Measurements from ENCODE around the gene TTC28. TPM values are rescaled to one million over a fixed set of nuclear protein-coding genes. Genes with fewer than 3 reads are reported as not detected.

Gene TTC28
- total RNA-seq, 1 donor from 2014 or later = 46.2 TPM

GRCh38 chr22:27962268-27963044 is 717.2 kb downstream of the TTC28 start:
- Mint-ChIP-seq H3K36me3 (peaks cover 19% of the 10 kb centered on the region), H3K4me1 (peaks cover 29% of the 10 kb centered on the region), H3K27ac (peak overlapping the region; percentile 57), H3K27me3 (ENCODE audit: insufficient read depth, low read depth) (peaks cover 1% of the 10 kb centered on the region), H3K9me3 (peaks cover 12% of the 10 kb centered on the region), H3K4me3 (no peak overlapping the region)
- Histone ChIP-seq H3K9ac (no peak overlapping the region), H3K4me2 (peak overlapping the region; percentile 21), H3F3A (ENCODE audit: low read depth) (no peaks in the 10 kb centered on the region), H3K79me2 (ENCODE audit: low read depth) (no peaks in the 10 kb centered on the region), H4K20me1 (ENCODE audit: low read depth) (no peaks in the 10 kb centered on the region), H3K27me3 (no peaks in the 10 kb centered on the region), H3K27ac (no peak overlapping the region), H3K36me3 (no peaks in the 10 kb centered on the region), H3K4me3 (no peak overlapping the region), H3K4me1 (peaks cover 8% of the 10 kb centered on the region), H3K9me3 (ENCODE audit: low read depth) (peaks cover 3% of the 10 kb centered on the region), H2AFZ (replicated peaks) (no peak overlapping the region)
- TF ChIP-seq, protein P1, sequence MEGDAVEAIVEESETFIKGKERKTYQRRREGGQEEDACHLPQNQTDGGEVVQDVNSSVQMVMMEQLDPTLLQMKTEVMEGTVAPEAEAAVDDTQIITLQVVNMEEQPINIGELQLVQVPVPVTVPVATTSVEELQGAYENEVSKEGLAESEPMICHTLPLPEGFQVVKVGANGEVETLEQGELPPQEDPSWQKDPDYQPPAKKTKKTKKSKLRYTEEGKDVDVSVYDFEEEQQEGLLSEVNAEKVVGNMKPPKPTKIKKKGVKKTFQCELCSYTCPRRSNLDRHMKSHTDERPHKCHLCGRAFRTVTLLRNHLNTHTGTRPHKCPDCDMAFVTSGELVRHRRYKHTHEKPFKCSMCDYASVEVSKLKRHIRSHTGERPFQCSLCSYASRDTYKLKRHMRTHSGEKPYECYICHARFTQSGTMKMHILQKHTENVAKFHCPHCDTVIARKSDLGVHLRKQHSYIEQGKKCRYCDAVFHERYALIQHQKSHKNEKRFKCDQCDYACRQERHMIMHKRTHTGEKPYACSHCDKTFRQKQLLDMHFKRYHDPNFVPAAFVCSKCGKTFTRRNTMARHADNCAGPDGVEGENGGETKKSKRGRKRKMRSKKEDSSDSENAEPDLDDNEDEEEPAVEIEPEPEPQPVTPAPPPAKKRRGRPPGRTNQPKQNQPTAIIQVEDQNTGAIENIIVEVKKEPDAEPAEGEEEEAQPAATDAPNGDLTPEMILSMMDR (IDR thresholded peaks at IDR 0.05) = no peak
- TF ChIP-seq EZH2phosphoT487 (IDR thresholded peaks at IDR 0.05) = no peak
- no peak for TF ChIP-seq EZH2 (IDR thresholded peaks at IDR 0.05)
- DNase-seq (ENCODE audit: low spot score) = peak; percentile 50

DNA sequence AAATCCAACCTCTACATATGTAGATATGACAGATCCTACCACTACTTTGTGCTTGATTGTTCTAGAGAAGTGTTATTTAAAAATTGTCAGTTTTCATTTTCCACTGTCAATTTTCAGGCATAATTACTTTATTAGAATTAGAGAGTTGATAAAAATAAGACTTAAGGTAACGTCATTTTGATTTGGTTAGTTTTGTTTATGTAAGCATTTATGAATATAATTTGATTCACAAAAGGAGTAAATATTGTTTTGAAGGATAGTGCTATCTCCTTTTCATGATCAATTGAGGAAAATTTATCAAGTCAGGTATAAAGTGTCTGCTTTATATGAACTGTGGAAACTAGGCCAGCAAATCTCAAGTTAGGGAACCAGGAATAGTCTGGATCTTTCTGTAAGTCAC is 718.0 kb downstream of the TTC28 start:
- no peak for DNase-seq (ENCODE audit: low spot score)
- peaks cover 29% of the 10 kb centered on the region for H3K4me1 Mint-ChIP-seq
- no peaks in the 10 kb centered on the region for H3K27me3 Mint-ChIP-seq (ENCODE audit: insufficient read depth, low read depth)

GRCh38 chr22:27961182-27961581 is 718.5 kb downstream of the TTC28 start:
- peaks cover 29% of the 10 kb centered on the region for H3K4me1 Mint-ChIP-seq
- no peak overlapping the region for H3K9ac ChIP-seq
- H2AFZ ChIP-seq (replicated peaks) = no peak overlapping the region
- H3K4me3 ChIP-seq = no peak overlapping the region
- peaks cover 16% of the 10 kb centered on the region for H3K9me3 Mint-ChIP-seq
- no peak overlapping the region for H3K27ac Mint-ChIP-seq
- peaks cover 8% of the 10 kb centered on the region for H3K4me1 ChIP-seq
- TF ChIP-seq EZH2phosphoT487 (IDR thresholded peaks at IDR 0.05) = no peak
- TF ChIP-seq EZH2 (IDR thresholded peaks at IDR 0.05) = no peak
- TF ChIP-seq, protein P1 (IDR thresholded peaks at IDR 0.05) = no peak
- no peak overlapping the region for H3K4me3 Mint-ChIP-seq
- no peaks in the 10 kb centered on the region for H3K36me3 ChIP-seq
- H3K79me2 ChIP-seq (ENCODE audit: low read depth) = no peaks in the 10 kb centered on the region
- no peaks in the 10 kb centered on the region for H3F3A ChIP-seq (ENCODE audit: low read depth)
- DNase-seq (ENCODE audit: low spot score) = no peak
- H3K27ac ChIP-seq = no peak overlapping the region
- no peak overlapping the region for H3K4me2 ChIP-seq
- no peaks in the 10 kb centered on the region for H3K27me3 ChIP-seq
- H4K20me1 ChIP-seq (ENCODE audit: low read depth) = no peaks in the 10 kb centered on the region
- no peaks in the 10 kb centered on the region for H3K27me3 Mint-ChIP-seq (ENCODE audit: insufficient read depth, low read depth)
- H3K36me3 Mint-ChIP-seq = peaks cover 23% of the 10 kb centered on the region
- H3K9me3 ChIP-seq (ENCODE audit: low read depth) = peaks cover 7% of the 10 kb centered on the region

More for the DNA sequence above, 718.0 kb downstream of the TTC28 start:
- H3F3A ChIP-seq (ENCODE audit: low read depth) = no peaks in the 10 kb centered on the region
- H2AFZ ChIP-seq (replicated peaks) = no peak overlapping the region
- H3K4me1 ChIP-seq = peaks cover 8% of the 10 kb centered on the region
- TF ChIP-seq, protein P1 (IDR thresholded peaks at IDR 0.05) = no peak
- TF ChIP-seq EZH2 (IDR thresholded peaks at IDR 0.05) = no peak
- no peak for TF ChIP-seq EZH2phosphoT487 (IDR thresholded peaks at IDR 0.05)
- H3K36me3 ChIP-seq = no peaks in the 10 kb centered on the region
- H3K27ac ChIP-seq = no peak overlapping the region
- no peak overlapping the region for H3K27ac Mint-ChIP-seq
- H3K9me3 ChIP-seq (ENCODE audit: low read depth) = peaks cover 7% of the 10 kb centered on the region
- H3K4me3 ChIP-seq = no peak overlapping the region
- no peak overlapping the region for H3K4me3 Mint-ChIP-seq
- no peak overlapping the region for H3K9ac ChIP-seq
- no peaks in the 10 kb centered on the region for H3K79me2 ChIP-seq (ENCODE audit: low read depth)
- peaks cover 16% of the 10 kb centered on the region for H3K9me3 Mint-ChIP-seq
- H4K20me1 ChIP-seq (ENCODE audit: low read depth) = no peaks in the 10 kb centered on the region
- peaks cover 23% of the 10 kb centered on the region for H3K36me3 Mint-ChIP-seq
- H3K4me2 ChIP-seq = no peak overlapping the region
- no peaks in the 10 kb centered on the region for H3K27me3 ChIP-seq
